Measurements from ENCODE around the gene STRBP.

- TF ChIP-seq ELF4 (CRISPR knock-in tag; IDR thresholded peaks at IDR 0.05; ENCODE audit: low read depth) (no peak), MXD4 (CRISPR knock-in tag; IDR thresholded peaks at IDR 0.05; ENCODE audit: borderline replicate concordance) (no peak), SMAD4 (CRISPR knock-in tag; IDR thresholded peaks at IDR 0.05) (no peak), CTCF (IDR thresholded peaks at IDR 0.05) (no peak), NFYB (CRISPR knock-in tag; conservative IDR thresholded peaks at IDR 0.05; ENCODE audit: low read depth) (no peak), FOXJ3 (CRISPR knock-in tag; IDR thresholded peaks at IDR 0.05; ENCODE audit: borderline replicate concordance) (no peak), SMAD3 (CRISPR knock-in tag; IDR thresholded peaks at IDR 0.05; ENCODE audit: borderline replicate concordance) (no peak), ZBTB43 (CRISPR knock-in tag; IDR thresholded peaks at IDR 0.05) (no peak), USF2 (CRISPR knock-in tag; IDR thresholded peaks at IDR 0.05) (no peak)
Observed at GRCh38 chr9:123278361-123278760, 10.0 kb upstream of the STRBP start.
